Right lobe of liver (tissue), 4 donors: ENCODE results near the gene SYCP2.

Experiments used
- CTCF ChIP-seq, 4 donors: fragments of 200-600 bp in 3 of 4; fragments of 450-650 bp in 1 of 4; IDR thresholded peaks; one replicate each; pipeline versions ENCODE4 v1.5.1 to v1.8.0; 2016 to 2022; ENCODE audit warnings: antibody characterized with exemption in 4 of 4, mild to moderate bottlenecking in 2 of 4
- POLR2A ChIP-seq: fragments of 450-650 bp; IDR thresholded peaks from one replicate; pipeline ENCODE4 v1.6.1; 2017; ENCODE audit warnings: antibody characterized with exemption, mild to moderate bottlenecking
- donor health status: DM: no; HTN: no; CAD: no.
- donor health status: DM: no; HTN: no; CAD: no.
- donor health status: DM: no; HTN: yes; CAD: no.

GRCh38 chr20:59971428-59971827, 38.0 kb upstream of the SYCP2 start:
- no peak for TF ChIP-seq POLR2A
- TF ChIP-seq CTCF (IDR thresholded peaks at IDR 0.05): no peak
